B cell (primary cell): ENCODE results near the gene FYB2. TPM values are rescaled to one million over a fixed set of nuclear protein-coding genes. Genes with fewer than 3 reads are reported as not detected.

Source experiments
- ATAC-seq: fragments of 200-7000 bp; cut with Tn5 transposase; one replicate; pipeline ENCODE4 v1.10.0; 2021; ENCODE audit warnings: low read depth, mild to moderate bottlenecking, moderate number of reproducible peaks, moderate library complexity
- CTCF ChIA-PET: fragments of 350-600 bp; sonication (Branson Sonifier 250); formaldehyde crosslinking; loops from one replicate; lab custom pipeline; 2021; ENCODE audit warnings: antibody characterized with exemption, inconsistent platforms; lab: Charles Lee
- POLR2A ChIA-PET: fragments of 350-600 bp; sonication (Branson Sonifier 250); formaldehyde crosslinking; loops from one replicate; lab custom pipeline; 2021; ENCODE audit warnings: antibody characterized with exemption; lab: Charles Lee
- DNase-seq: peaks from one replicate; pipeline ENCODE4 v3.0.0; 2013
- H2AFZ ChIP-seq: 2 replicates; pipeline ENCODE4 v1.6.1; 2012; ENCODE audit warnings: mild to moderate bottlenecking, low read depth, low read length; ENCODE audit not compliant: insufficient read depth, poor library complexity, severe bottlenecking
- H3K27ac ChIP-seq, 2 donors: 1 replicate in 1 of 2; 2 replicates in 1 of 2; pipeline ENCODE4 v1.5.1; 2012 to 2013; ENCODE audit warnings: low read length in 2 of 2, mild to moderate bottlenecking in 2 of 2, moderate library complexity in 1 of 2
- H3K27me3 ChIP-seq, 4 experiments: fragments of 200-600 bp in 1 of 4; sonication (generic) in 1 of 4; replicated peaks in 1 of 4; 1 replicate in 2 of 4; 2 replicates in 2 of 4; pipeline versions ENCODE4 v1.6.1 to v1.7.0; 2013 to 2016; ENCODE audit warnings: low read length in 3 of 4, mild to moderate bottlenecking in 2 of 4, mixed read lengths in 1 of 4, moderate library complexity in 1 of 4; ENCODE audit not compliant: insufficient read depth in 4 of 4, control insufficient read depth in 3 of 4; ENCODE audit errors: control extremely low read depth in 1 of 4
- H3K36me3 ChIP-seq, 2 experiments: replicated peaks in 1 of 2; 1 replicate in 1 of 2; 2 replicates in 1 of 2; pipeline versions ENCODE4 v1.6.1 to v1.7.1; 2013; ENCODE audit warnings: low read length in 1 of 2; ENCODE audit not compliant: insufficient read depth in 2 of 2, control insufficient read depth in 1 of 2; ENCODE audit errors: control extremely low read depth in 1 of 2, extremely low read depth in 1 of 2
- H3K4me1 ChIP-seq, 2 donors: fragments of 200-600 bp in 1 of 2; sonication (generic) in 1 of 2; 1 replicate in 1 of 2; 2 replicates in 1 of 2; pipeline versions ENCODE4 v1.5.1 to v1.6.1; 2013 to 2017; ENCODE audit warnings: low read length in 2 of 2; ENCODE audit not compliant: control insufficient read depth in 2 of 2, insufficient read depth in 2 of 2
- H3K4me2 ChIP-seq: replicated peaks from 2 replicates; pipeline ENCODE3; 2012; ENCODE audit warnings: mild to moderate bottlenecking, low read depth, low read length; ENCODE audit not compliant: poor library complexity, severe bottlenecking
- H3K4me3 ChIP-seq, 5 experiments: fragments of 200-600 bp in 1 of 5; sonication (generic) in 1 of 5; 1 replicate in 3 of 5; 2 replicates in 2 of 5; pipeline versions ENCODE4 v1.5.1 to v1.7.0; 2011 to 2016; ENCODE audit warnings: low read length in 4 of 5, mild to moderate bottlenecking in 4 of 5, low read depth in 2 of 5, control low read depth in 1 of 5, moderate library complexity in 1 of 5; ENCODE audit not compliant: insufficient read depth in 1 of 5; ENCODE audit errors: control extremely low read depth in 1 of 5, extremely low read depth in 1 of 5
- H3K79me2 ChIP-seq: fragments of 200-600 bp; sonication (generic); one replicate; pipeline ENCODE4 v1.6.0; 2016; ENCODE audit warnings: low read length; ENCODE audit not compliant: control insufficient read depth, insufficient read depth
- H3K9ac ChIP-seq: fragments of 200-600 bp; sonication (generic); 2 replicates; pipeline ENCODE4 v1.6.1; 2017; ENCODE audit warnings: mild to moderate bottlenecking, low read length, moderate library complexity
- H3K9me3 ChIP-seq, 3 donors: one replicate each; pipeline versions ENCODE4 v1.6.1 to v1.7.1; 2013; ENCODE audit warnings: low read length in 2 of 3; ENCODE audit not compliant: control insufficient read depth in 2 of 3, insufficient read depth in 1 of 3; ENCODE audit errors: control extremely low read depth in 1 of 3
- H4K20me1 ChIP-seq: 2 replicates; pipeline ENCODE4 v1.6.0; 2012; ENCODE audit warnings: mild to moderate bottlenecking, low read length; ENCODE audit not compliant: insufficient read depth, control insufficient read depth, poor library complexity, severe bottlenecking
- H3K27ac Mint-ChIP-seq: one replicate; pipeline ENCODE4 v1.8.0; 2021; ENCODE audit warnings: mixed read lengths
- H3K27me3 Mint-ChIP-seq: one replicate; pipeline ENCODE4 v1.8.0; 2021; ENCODE audit warnings: mixed read lengths
- H3K4me1 Mint-ChIP-seq: one replicate; pipeline ENCODE4 v1.8.0; 2021; ENCODE audit warnings: mixed read lengths
- H3K4me3 Mint-ChIP-seq: one replicate; pipeline ENCODE4 v1.8.0; 2021; ENCODE audit warnings: mixed read lengths
- H3K9me3 Mint-ChIP-seq: one replicate; pipeline ENCODE4 v1.8.0; 2022; ENCODE audit warnings: mixed read lengths; ENCODE audit not compliant: insufficient read depth
- EZH2 ChIP-seq: IDR thresholded peaks from 2 replicates; pipeline ENCODE4 v1.6.1; 2012; ENCODE audit warnings: borderline replicate concordance, low read depth, mild to moderate bottlenecking, moderate library complexity, low read length; ENCODE audit not compliant: insufficient read depth, poor library complexity, severe bottlenecking
- WGBS: methylation state at CpG from one replicate; pipeline ENCODE4 v1.1.5; 2013; ENCODE audit warnings: missing lambda C conversion rate; ENCODE audit not compliant: insufficient coverage; 5-methylcytosine and 5-hydroxymethylcytosine counted together
- intact Hi-C: fragments of 100-400 bp; cut with micrococcal nuclease; formaldehyde crosslinking; loops from one replicate; pipeline ENCODE4 v1.10.0; 2022
- polyA plus RNA-seq: library from polyadenylated mRNA; depleted of rRNA; stranded (reverse); fragments of >200 nt; gene quantifications from 2 replicates; pipeline ENCODE4 v1.2.3, GENCODE V29; 2012
- total RNA-seq, 2 donors: library from RNA; stranded (reverse); fragments of 120-200 nt in 1 of 2; gene quantifications; 1 replicate in 1 of 2; 2 replicates in 1 of 2; pipeline versions ENCODE4 v1.2.3 to v1.2.4, GENCODE V29; 2013 to 2022
- TF ChIP-seq, protein P1 (sequence below): fragments of 200-600 bp; IDR thresholded peaks from one replicate; pipeline ENCODE4 v1.8.0; 2022; ENCODE audit warnings: antibody characterized with exemption, mild to moderate bottlenecking

FYB2 gene
- total and polyA plus RNA-seq, 2 donors (not counting 1 experiment from before 2014, with no cell fraction given): not detected

DNA sequence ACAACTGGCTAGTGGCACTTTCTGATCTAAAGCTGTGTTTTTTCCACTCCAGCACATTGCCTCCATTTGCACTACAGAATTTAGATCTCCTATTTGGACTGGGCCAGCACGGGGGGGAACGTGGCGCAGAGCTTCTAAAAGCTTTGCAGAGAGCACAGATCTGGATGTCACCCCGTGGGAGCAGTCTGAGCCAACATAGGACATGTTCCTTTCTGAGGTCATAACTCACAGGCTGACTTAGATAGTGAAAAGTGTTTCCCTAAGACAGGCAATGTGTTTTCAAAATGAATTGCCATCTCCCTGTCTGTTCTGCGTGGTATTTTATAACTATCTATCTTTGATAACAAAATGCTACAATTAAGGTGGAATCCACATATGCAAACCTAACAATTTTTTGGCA, 31.7 kb upstream of the FYB2 start:
- H3K4me1 ChIP-seq: no peaks in the 10 kb centered on the region
- no peak overlapping the region for H3K4me2 ChIP-seq
- WGBS: 77% methylated on average over 4 of the region's 5 CpGs
- H3K4me3 ChIP-seq: no peak overlapping the region
- no peak overlapping the region for H3K27ac Mint-ChIP-seq
- H3K9ac ChIP-seq: no peak overlapping the region
- H3K9me3 Mint-ChIP-seq: no peaks in the 10 kb centered on the region
- H3K27ac ChIP-seq: no peak overlapping the region
- CTCF ChIA-PET: interaction anchor here (0.9 to 1.3 kb wide), 2 partner anchors 19 to 20 kb away, joined by 3 to 4 read pairs; no protein-coding TSS in a partner anchor
- intact Hi-C loops: no loop called here
- no peak for DNase-seq
- H3K27me3 ChIP-seq: peaks cover 0 to 3% (median 0%) of the 10 kb centered on the region in 4 experiments
- no peaks in the 10 kb centered on the region for H3K79me2 ChIP-seq
- POLR2A ChIA-PET: no interaction called here
- no peak overlapping the region for H3K4me3 Mint-ChIP-seq
- TF ChIP-seq, protein P1, sequence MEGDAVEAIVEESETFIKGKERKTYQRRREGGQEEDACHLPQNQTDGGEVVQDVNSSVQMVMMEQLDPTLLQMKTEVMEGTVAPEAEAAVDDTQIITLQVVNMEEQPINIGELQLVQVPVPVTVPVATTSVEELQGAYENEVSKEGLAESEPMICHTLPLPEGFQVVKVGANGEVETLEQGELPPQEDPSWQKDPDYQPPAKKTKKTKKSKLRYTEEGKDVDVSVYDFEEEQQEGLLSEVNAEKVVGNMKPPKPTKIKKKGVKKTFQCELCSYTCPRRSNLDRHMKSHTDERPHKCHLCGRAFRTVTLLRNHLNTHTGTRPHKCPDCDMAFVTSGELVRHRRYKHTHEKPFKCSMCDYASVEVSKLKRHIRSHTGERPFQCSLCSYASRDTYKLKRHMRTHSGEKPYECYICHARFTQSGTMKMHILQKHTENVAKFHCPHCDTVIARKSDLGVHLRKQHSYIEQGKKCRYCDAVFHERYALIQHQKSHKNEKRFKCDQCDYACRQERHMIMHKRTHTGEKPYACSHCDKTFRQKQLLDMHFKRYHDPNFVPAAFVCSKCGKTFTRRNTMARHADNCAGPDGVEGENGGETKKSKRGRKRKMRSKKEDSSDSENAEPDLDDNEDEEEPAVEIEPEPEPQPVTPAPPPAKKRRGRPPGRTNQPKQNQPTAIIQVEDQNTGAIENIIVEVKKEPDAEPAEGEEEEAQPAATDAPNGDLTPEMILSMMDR: no peak
- TF ChIP-seq EZH2: no peak
- H3K9me3 ChIP-seq: no peaks in the 10 kb centered on the region
- H3K4me1 Mint-ChIP-seq: no peaks in the 10 kb centered on the region
- no peaks in the 10 kb centered on the region for H4K20me1 ChIP-seq
- no peaks in the 10 kb centered on the region for H3K36me3 ChIP-seq
- H3K27me3 Mint-ChIP-seq: peaks cover 18% of the 10 kb centered on the region
- no peak overlapping the region for H2AFZ ChIP-seq
- ATAC-seq: no peak

DNA sequence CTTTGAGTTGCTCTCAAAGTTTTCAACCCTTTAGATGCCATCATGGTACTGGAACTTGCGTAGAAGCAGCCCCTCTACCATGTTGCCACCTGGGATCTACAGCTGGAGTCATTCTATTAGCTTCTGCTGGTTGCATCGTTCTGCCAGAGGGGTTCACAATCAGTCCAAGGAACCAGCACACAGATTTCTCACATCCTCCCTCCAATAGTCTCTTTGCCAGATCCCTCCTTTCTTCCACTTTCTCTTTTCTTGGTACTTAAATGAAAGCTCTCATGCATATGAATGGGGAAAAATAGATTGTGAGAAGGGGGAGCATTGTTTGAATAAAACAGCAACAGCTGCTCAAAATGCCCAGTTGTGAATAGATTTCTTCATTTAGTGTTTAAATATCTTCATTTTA, 31.2 kb upstream of the FYB2 start:
- H3K9me3 Mint-ChIP-seq: no peaks in the 10 kb centered on the region
- intact Hi-C loops: no loop called here

More for the DNA sequence above, 31.2 kb upstream of the FYB2 start:
- Histone ChIP-seq H3K9me3 (no peaks in the 10 kb centered on the region), H3K79me2 (no peaks in the 10 kb centered on the region), H3K9ac (no peak overlapping the region), H3K4me3 (no peak overlapping the region), H2AFZ (no peak overlapping the region), H3K27me3 (peaks cover 0 to 3% (median 0%) of the 10 kb centered on the region in 4 experiments), H4K20me1 (no peaks in the 10 kb centered on the region), H3K4me1 (no peaks in the 10 kb centered on the region), H3K4me2 (no peak overlapping the region), H3K27ac (no peak overlapping the region), H3K36me3 (no peaks in the 10 kb centered on the region)
- H3K27ac Mint-ChIP-seq: no peak overlapping the region
- peaks cover 19% of the 10 kb centered on the region for H3K27me3 Mint-ChIP-seq
- DNase-seq (no peak), ATAC-seq (no peak)
- TF ChIP-seq, protein P1: no peak
- TF ChIP-seq EZH2: no peak
- POLR2A ChIA-PET: no interaction called here
- CTCF ChIA-PET: interaction anchor here (1.3 kb wide), 1 partner anchor 19 kb away, joined by 3 read pairs; no protein-coding TSS in a partner anchor
- WGBS: 73% methylated on average over 2 of the region's 2 CpGs
- no peak overlapping the region for H3K4me3 Mint-ChIP-seq
- no peaks in the 10 kb centered on the region for H3K4me1 Mint-ChIP-seq
